Activated CD8-positive, alpha-beta memory T cell treated with anti-CD3 and anti-CD28 coated beads, Interleukin-2, amount 50 U/mL, for 1 hour (primary cell): ENCODE data around the gene FGFBP3.

Experiments used
- DNase-seq: peaks from one replicate; pipeline ENCODE4 v3.0.0-alpha.2; 2020; ENCODE audit errors: extremely low read depth

The FGFBP3 gene, protein sequence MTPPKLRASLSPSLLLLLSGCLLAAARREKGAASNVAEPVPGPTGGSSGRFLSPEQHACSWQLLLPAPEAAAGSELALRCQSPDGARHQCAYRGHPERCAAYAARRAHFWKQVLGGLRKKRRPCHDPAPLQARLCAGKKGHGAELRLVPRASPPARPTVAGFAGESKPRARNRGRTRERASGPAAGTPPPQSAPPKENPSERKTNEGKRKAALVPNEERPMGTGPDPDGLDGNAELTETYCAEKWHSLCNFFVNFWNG

DNA sequence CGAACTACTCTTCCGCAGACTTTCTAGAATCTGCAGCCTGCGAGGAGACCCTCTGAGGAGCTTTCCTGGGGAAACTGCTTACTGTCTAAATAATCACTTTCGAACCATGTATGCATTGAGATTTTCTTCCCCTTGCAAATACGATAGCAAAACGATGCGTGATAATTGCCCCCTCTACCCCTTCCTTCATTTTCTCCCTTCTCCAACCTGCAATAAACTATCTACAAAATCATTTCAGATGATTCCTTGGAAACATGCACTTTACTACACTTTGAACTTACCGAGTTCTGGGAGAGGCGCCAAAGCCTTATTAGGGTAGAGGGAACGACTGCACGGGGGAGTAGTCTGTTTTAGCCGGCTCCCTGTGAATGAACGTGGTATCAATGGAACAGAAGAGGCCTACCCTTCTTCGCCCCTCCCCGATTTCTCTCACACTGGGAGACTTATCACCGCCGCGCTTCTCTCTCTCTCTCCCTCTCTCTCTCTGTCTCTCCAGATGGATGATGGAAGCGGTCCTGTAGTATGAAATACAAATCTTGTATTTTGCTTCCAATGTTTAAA, at the start of gene FGFBP3:
FGFBP3 (minus strand) TSS at position 370 of the 561 bp plus-strand sequence. CDS start 517 bp downstream, outside the sequence.
- no peak for DNase-seq

DNA sequence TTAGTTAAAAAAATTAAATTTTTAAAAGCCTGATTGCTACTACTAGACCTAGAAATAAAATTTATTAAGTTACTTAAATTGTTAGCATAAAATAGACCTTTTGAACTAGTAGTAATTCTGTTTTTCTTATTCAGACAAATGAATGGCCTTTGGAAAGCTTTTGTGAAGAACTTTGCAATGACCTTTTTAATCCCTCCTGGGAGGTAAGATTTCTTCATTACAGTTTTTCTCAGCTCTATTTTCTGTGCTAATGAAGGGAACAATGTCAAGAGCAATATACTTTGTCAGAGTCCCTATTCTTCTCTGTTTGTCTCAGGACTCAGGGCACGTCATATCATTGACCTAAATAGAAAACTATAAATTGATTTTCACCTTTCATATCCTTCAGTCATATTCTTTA, 47.8 kb upstream of the FGFBP3 start:
- DNase-seq, result no peak

DNA sequence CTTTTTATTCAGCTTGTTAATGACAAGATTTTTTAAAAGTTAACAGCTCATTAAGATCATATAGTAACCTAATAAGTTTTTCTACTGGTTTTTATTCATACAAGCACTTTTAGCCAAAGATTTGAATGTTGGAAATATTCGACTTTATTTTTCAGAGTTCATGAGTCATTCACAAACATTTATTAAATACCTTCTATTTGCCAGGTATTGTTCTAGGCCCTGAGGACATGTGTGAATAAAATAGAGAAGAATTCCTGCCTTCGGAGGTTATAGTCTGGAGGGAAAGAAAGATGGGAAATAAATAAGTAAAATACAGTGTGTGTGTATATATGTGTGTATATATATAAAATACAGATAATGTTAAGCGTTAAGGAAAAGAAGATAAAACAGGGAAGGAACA, 45.8 kb upstream of the FGFBP3 start:
- DNase-seq, result no peak

DNA sequence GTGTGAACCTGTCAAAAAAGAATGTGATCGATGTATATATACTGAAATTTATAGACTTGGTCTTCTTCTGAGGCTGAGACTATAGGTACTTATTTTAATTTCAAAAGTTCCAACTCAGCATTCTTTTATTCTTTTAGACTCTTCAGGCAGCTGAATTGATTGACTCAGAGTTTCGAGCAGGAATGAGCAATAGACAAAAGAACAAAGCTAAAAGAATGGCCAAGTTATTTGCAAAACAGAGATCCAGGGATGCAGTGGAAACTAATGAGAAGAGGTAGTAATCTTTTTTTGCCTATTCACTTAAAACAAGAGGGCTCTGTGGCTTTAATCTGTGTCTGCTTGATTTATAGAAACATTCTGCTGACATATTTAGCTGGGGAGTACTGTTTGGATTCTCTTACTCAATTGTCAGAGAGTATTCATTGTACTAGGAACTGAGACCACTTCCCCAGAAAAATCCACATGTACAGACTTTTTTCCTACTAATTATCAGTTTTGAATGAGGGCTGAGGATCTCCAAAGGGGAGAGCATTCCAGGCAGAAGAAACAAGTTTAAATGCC, 44.4 kb upstream of the FGFBP3 start:
- DNase-seq, result no peak

DNA sequence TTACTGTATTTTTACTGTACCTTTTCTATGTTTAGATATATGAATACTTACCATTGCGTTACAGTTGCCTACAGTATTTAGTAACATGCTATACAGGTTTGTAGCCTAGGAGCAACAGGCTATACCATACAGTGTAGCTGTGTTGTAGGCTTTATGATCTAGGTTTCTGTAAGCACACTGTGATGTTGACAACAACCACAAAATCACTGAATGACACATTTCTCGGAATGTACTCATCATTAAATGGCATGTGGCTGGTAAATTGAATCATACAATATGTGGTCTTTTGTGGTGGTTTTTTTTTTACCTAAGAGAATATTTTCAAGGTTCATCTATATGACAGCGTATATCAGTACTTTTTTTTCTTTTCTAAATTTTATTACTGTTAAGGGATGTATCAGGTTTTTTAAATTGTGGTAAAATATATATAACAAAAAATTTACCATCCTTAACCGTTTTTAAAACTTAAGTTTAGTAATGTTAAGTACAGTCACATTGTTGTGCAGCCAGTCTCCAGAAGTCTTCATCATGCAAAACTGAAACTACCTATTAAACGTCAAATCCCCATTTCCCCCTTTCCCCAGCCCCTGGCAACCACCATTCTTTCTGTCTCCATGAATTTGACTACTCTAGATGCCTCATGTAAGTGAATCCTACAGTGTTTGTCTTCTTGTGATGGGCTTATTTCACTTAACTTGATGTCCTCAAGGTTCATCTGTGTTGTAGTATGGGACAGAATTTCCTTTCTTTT, 35.8 kb upstream of the FGFBP3 start:
- no peak for DNase-seq

DNA sequence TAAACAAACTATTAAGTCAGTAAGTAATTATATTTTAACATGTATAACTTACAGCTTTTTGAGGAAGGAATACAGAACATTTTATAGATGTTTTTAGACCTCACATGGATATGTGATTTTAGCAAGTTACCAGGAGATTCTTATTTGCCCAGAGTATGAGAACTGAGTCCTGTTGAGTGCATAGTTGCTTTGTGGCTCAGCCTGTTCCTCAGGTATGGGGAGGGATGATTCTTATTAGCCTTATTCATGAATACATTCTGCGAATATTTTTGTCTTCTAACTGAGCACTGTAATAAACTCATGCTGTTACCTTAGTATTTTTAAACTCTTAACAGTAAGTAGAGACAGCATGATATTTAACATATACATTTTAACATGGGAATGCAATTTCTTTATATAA, 32.1 kb upstream of the FGFBP3 start:
- DNase-seq, result no peak

DNA sequence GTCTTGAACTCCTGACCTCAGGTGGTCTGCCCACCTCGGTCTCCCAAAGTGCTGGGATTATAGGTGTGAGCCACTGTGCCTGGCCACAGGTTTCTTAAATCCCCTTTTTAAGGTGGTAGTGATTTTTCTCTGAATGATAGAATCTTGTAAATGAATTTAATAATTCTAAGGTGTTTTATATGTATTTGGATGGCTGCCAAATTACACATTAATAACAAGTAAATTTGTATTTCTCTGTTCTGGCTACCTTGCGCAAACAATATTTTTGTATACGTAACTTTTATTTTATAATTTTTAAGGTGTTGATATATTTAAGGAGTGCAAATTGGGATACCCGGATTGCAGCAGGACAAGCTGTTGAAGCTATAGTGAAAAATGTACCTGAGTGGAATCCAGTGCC, 30.4 kb upstream of the FGFBP3 start:
- no peak for DNase-seq

DNA sequence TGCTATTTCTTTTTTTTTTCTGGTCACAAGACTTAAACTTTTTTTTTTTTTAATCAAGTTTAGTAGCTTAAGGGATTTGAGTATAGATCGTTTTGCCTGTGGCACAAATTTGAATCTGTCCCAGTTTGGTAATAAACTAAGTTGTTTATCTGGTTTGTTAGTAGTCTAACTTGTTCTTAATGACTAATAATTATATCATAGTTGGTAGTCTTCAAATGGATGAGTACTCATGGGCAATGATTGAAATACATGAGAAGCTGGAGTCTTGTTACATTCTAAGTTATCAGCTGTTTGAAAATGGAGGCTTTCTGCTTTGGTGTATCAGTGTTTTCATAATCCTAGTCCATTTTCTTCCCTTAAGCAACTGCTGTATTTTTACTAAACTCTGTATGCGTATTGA, 26.6 kb upstream of the FGFBP3 start:
- DNase-seq, result no peak

DNA sequence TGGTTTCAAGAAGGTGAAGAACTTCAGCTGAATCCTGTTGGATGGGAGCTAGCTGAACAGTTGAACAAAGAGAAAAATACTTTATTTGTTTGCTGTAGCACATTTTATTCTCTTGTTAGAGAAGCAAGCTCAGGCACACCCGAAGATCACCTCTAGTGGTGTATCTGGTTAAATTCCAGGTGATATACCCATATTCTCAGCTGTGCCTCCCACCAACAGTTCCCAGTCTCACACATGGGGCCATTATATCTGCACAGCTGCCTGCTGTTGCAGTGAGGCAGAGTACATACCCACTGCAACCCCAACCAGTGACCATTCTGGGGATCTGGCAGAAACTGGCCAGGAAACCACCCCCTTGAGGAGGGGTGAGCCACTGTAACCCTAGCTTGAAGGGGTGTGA, 23.5 kb upstream of the FGFBP3 start:
- DNase-seq, result no peak

DNA sequence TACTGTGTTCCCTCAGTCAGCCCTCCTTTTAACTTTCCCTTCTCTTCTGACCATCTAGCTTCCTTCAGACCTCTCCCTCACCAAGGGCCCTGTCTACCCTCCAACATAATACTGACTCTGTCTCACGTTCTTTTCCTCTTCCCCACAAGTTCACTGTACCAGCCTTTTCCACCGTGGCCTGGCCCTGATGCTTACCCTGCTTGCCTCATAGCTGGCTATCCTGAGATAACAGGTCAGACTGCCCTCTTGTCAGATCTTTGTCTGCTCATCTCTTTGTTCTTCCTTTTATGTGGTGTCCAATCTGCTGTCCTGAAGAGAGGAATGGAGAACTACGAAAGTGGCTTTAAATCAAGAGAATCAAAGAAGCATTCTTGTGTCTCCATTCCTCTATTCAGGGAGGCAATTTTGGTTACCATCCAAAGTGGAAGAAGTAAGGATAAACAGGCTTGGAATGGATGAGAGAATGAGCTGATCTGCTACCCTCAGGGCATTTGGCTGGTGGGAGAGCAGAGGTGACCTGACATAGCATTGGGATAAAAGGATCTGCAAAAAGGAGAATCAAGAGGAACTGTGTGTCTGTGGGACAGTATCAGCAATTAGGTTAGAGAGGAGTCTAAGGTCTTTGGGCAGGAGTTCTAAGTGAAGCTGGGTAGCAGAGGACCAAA, 22.4 kb upstream of the FGFBP3 start:
- no peak for DNase-seq

DNA sequence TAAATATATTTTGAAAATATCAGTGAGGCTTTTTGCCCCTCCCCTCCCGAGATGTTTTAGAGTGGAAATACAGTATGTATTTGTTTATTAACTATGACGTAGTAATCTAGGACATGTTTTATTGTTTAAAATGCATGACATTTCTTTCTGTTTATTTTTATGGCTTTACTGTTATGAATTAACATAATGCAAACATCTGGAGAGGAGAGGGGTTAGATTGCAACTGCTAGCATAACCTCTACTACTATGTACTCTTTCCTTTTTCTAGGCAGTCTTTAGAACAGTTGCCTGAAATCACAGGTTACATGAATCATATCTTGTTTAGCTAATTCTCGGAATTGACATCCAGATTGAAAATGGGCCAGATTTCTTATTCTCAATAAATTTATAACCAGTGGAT, 21.7 kb upstream of the FGFBP3 start:
- DNase-seq, result no peak

DNA sequence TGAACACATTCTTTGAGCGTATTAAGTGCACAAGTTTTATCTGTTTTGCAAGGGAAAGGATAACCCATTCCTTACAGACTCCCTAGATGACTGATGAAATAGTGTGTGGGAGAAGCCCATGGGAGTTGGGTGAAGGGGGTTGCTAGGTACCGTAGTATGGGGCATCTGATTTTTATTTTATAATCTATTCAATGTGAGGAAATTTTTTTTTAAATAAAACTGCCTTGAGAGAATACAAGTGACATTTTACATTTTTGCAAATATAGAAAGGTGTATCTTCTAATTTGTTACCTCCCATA, 15.7 kb upstream of the FGFBP3 start:
- DNase-seq, result no peak

DNA sequence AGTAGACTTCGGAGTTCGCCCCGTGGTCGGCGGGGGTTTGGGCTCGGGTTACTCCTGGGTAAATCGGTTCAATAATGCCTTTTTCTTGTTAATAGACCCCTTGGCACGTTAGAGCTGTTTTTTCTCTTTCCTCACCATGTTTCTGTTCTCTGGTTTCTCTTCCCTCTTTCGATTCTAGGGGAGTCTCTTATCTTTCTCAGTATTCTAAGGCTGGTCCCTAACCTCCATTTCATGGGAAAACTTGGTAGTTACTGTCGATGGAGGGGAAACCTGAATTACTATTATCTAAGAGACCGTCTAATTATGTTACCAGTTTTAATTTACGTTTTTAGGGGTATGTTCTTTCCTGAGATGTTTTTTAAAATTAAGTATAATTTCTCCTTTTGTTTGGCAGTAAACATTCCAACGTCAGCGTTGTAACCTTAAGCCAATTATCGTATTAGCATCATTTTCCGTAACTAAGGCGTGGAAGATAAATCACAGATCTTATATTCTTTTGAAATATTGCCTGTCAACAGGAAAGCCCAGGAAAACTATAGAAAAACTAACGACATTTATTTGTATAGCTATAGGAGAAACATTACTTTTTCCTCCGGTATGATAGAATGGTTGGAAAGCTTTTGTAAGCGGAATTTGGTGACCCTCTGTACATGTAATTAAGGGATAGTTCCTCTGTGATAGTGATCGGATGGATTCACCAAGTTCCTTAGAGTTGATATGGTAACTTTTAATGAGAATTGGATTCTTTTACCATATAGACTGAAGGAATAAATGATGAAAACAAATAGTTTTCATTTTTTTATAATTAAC, 15.1 kb upstream of the FGFBP3 start:
- DNase-seq, result no peak

DNA sequence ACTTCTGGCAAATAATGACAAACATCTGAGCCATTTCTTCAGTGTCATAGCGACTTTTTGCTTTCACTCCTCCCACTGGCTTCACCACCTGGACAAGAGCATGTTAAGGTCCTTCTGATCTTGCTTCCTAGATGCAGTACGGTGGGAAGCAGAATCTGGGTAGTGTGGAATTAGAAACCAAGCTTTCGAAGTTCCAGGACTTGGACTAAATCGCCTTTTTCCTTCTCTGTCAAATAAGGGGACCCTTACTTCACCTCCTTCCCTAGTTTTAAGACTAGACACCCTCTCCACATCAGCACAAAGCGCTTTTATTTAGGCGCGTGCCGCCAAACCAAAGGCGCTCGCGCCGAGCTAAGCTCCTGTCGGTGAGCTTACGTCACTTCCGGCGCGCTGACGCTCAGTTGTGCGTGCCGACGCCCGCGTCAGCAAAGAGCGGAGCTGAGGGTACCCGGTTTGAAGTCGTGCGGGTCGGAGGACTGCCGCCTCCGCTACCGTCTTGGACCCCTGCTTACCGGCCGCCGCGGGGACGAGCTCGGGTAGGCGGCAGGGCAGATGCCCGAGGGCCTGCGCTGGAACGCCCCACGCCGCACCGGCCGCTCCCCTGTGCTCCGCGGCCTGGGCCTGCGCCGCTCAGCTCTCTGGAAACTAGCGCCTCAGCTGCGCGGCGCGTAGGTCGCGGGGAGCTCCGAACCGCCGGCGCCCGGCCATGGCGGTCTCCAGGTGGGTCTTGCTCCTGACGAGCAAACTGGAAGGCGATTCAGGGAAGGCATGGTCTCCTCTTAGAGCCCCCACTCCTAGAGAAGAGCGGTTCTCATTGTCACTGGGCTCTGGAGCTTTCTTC, 14.3 kb upstream of the FGFBP3 start, which contains the start of gene BTAF1:
BTAF1 (plus strand) TSS at position 400 of the 841 bp plus-strand sequence; CDS start at position 707, 307 bp downstream.
- DNase-seq, result peak; percentile 78

DNA sequence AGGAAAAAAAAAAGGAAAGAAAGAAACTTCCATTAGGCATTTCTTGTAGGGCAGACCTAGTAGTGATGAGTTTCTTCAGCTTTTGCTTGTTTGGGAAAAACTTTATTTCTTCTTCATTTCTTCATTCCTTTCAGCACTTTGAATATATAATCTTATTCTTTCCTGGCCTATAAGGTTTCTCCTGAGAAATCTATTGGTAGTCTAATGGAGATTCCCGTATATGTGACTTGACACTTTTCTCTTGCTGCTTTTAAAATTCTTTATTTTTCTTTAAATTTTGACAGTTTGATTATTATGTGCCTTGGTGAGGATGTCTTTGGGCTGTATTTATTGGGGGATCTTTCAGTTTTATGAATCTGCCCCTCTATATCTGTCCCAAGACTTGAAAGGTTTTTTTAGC, 10.4 kb upstream of the FGFBP3 start:
- DNase-seq, result no peak

DNA sequence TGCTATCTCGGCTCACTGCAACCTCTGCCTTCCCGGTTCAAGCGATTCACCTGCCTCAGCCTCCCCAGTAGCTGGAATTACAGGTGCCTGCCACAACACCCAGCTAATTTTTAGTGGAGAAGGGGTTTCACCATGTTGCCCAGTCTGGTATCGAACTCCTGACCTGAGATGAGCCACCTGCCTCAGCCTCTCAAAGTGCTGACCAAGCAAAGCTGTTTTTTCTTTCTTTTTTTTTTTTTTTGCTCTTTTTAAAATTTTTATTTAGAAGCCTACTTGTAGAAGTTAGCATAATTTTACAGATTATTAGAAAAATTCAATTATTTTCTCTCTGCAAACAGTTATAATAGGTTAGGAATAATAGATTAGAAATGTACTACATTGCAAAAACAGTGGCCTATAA, 1.2 kb upstream of the FGFBP3 start:
- no peak for DNase-seq

DNA sequence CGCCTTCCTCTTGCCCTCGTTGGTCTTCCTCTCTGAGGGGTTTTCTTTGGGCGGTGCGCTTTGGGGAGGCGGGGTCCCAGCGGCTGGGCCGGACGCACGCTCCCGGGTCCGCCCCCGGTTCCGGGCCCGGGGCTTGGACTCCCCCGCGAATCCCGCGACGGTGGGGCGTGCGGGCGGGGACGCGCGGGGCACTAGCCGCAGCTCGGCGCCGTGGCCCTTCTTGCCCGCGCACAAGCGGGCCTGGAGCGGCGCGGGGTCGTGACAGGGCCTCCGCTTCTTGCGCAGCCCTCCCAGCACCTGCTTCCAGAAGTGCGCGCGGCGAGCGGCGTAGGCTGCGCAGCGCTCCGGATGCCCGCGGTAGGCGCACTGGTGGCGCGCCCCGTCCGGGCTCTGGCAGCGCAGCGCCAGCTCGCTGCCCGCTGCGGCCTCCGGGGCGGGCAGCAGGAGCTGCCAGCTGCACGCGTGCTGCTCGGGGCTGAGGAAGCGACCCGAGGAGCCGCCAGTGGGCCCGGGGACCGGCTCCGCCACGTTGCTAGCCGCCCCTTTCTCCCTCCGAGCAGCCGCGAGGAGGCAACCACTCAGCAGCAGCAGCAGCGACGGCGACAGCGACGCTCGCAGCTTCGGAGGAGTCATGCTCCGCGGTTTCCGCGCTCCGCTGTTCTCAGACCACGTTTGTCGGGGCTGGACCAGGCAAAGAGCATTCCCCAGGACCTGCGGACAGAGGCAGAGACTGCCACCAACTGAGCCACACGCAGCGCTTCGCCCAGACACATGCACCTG, 759 bp downstream of the FGFBP3 start:
- DNase-seq, result no peak

DNA sequence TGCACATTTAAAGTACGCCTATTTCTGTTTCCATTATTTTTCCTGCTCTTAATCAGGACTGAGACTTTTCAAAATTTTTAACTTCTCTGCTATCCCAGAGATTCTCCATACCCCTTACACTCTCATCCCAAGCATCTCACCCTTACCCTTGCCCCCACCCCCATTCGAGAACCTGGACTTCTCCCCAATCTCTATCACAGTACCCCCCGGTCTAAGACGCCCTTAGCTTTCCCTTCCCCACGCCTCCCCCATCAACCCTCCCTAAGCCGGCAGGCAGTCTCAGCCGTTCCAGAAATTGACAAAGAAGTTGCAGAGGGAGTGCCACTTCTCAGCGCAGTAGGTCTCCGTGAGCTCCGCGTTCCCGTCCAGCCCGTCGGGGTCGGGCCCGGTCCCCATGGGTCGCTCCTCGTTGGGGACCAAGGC, 1.4 kb downstream of the FGFBP3 start:
- no peak for DNase-seq

DNA sequence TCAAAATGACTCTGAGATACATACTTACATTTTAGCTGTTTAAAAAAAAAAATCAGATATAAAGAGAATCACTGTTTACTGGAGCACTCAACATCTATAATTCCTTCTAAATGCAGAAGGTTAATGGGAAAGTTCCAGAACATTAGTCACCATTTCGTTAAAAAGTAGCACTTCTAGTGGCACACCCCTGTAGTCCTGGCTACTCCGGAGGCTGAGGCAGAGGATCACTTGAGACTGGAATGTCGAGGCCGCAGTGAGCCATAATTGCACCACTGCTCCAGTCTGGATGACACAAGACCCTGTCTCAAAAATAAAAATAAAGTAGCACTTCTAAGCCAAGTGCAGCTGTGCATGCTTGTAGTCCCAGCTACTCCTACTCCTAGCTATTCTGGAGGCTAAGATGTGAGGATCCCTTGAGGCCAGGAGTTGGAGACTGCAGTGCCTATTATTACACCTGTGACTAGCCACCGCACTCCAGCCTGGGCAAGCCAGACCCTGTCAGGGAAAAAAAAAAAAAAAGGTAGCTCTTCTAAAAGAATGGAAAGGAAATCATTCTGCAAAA, 2.2 kb downstream of the FGFBP3 start:
- no peak for DNase-seq
